Mesodermal cell (in vitro differentiated cells): Measurements from ENCODE around the gene MINDY3.
"Not testable (repeated sequence)": the region's sequence is repeated elsewhere in the genome, so short reads cannot be mapped to it uniquely, and the experiment has no call there.

Experiments used
- H3K27ac ChIP-seq: 2 replicates; pipeline ENCODE4 v1.7.0; 2013; ENCODE audit warnings: mild to moderate bottlenecking, low read depth, low read length, moderate library complexity; ENCODE audit not compliant: severe bottlenecking
- H3K36me3 ChIP-seq: 2 replicates; pipeline ENCODE4 v1.7.1; 2013; ENCODE audit warnings: mild to moderate bottlenecking, low read length, moderate library complexity; ENCODE audit not compliant: control insufficient read depth, insufficient read depth
- H3K4me1 ChIP-seq: one replicate; pipeline ENCODE4 v1.7.1; 2013; ENCODE audit warnings: mild to moderate bottlenecking, low read length; ENCODE audit not compliant: insufficient read depth, control insufficient read depth, poor library complexity, severe bottlenecking
- H3K4me3 ChIP-seq: 2 replicates; pipeline ENCODE4 v1.7.0; 2013; ENCODE audit warnings: low read length, control low read depth, mild to moderate bottlenecking; ENCODE audit not compliant: insufficient read depth, poor library complexity, severe bottlenecking; ENCODE audit errors: extremely low read depth
- H3K9me3 ChIP-seq: 2 replicates; pipeline ENCODE4 v1.7.1; 2013; ENCODE audit warnings: mild to moderate bottlenecking, low read length, moderate library complexity; ENCODE audit not compliant: control insufficient read depth
- WGBS, 2 experiments: methylation state at CpG; one replicate each; pipeline ENCODE4 v1.1.5; 2013; ENCODE audit warnings: missing lambda C conversion rate in 2 of 2; ENCODE audit not compliant: insufficient coverage in 2 of 2; 5-methylcytosine and 5-hydroxymethylcytosine counted together

Gene MINDY3

GRCh38 chr10:15857107-15857575 lies 3.2 kb downstream of the MINDY3 start:
- Histone ChIP-seq H3K9me3 (peaks cover 9% of the 10 kb centered on the region), H3K27ac (no peak overlapping the region), H3K36me3 (peaks cover 6% of the 10 kb centered on the region), H3K4me1 (peaks cover 5% of the 10 kb centered on the region), H3K4me3 (no peak overlapping the region)
- WGBS, 2 experiments: 86% methylated on average over 1 of the region's 2 CpGs; no CpG with 5 or more reads in 1 of the 2 experiments

DNA sequence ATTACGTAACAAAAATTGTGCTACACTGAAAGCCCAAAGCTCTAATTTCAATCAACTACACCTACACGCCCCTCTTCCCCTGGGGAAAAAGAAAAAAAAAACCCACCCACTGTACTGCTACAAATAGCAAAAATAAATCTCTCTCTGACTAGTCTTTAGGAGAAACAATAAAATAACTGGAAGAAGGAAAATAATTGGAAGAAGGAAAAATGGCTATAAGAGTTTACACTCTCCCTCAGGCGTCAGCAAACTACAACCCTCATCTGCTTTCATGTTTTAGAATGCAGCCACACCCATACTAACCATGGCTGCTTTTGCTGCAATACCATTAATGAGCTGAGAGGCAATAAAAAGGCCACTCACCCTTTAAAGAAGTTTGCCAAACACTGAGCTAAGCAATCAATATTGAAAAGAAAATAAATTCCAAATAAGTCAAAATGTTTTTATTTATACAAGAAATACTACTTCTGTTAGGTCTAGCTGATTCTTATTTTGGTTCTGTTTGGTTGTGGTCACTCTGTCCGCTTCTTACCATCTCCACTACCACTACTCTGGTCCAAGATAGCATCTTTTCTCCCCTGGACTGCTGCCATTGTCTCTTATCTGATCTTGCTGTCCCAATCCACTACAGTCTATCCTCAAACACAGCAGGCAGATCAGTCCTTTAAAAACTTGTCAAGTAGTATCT lies 3.8 kb downstream of the MINDY3 start:
- H3K27ac ChIP-seq: no peak overlapping the region
- H3K36me3 ChIP-seq: peaks cover 10% of the 10 kb centered on the region
- H3K9me3 ChIP-seq: peaks cover 12% of the 10 kb centered on the region
- no peak overlapping the region for H3K4me3 ChIP-seq
- 67 to 83% methylated on average over 1 of the region's 4 CpGs for WGBS, 2 experiments
- peaks cover 5% of the 10 kb centered on the region for H3K4me1 ChIP-seq

DNA sequence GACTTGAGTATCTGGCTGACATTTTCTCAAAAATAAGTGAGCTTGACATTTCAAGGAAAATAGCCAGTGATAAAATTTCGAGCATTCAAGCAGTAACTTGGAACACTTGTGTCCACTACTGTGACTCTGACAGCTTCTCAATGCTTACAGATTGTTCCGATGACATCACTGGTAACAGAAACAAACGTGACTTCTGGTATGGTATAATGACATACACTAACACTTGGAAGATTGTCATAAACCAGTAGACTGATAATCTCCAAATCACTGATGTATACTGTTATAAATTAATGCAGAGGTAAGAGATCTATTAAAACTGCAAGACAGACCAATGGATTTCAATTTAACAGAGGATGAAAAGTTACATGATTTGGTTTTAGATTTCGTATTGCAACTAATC lies 6.5 kb downstream of the MINDY3 start:
- Histone ChIP-seq H3K4me3 (no peak overlapping the region), H3K36me3 (peaks cover 11% of the 10 kb centered on the region), H3K4me1 (peaks cover 5% of the 10 kb centered on the region), H3K27ac (no peak overlapping the region), H3K9me3 (peaks cover 8% of the 10 kb centered on the region)
- 71 to 94% methylated on average over 1 to 3 of the region's 4 CpGs for WGBS, 2 experiments

DNA sequence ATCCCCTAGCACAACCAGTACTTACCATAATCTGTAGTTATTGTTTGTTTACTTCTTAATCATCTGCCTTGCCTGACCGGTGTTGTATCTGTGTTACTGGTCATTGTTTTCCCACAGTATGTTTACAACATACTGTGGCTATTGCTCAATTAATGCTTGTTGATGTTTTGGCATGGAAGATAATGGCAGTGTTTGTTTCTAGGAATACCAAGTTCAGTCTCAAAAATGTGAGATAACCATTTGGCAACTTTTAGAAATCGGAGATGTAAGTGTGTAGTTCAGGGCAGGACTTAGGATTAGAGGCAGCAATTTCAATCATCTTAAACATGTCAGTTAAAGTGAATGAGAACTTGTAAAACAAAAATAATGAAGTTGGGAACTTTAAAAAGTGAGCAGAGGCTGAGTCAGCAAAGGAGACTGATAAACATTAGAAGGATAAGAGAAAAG lies 8.2 kb downstream of the MINDY3 start:
- no peak overlapping the region for H3K4me3 ChIP-seq
- H3K27ac ChIP-seq: no peak overlapping the region
- H3K36me3 ChIP-seq: peaks cover 11% of the 10 kb centered on the region
- 80% methylated on average over 1 of the region's 2 CpGs; no CpG with 5 or more reads in 1 of the 2 experiments for WGBS, 2 experiments
- peaks cover 5% of the 10 kb centered on the region for H3K4me1 ChIP-seq
- H3K9me3 ChIP-seq: peaks cover 8% of the 10 kb centered on the region

- WGBS, 2 experiments: 85 to 91% methylated on average over 6 to 8 of the region's 9 CpGs
- H3K4me1 ChIP-seq, H3K27ac ChIP-seq, H3K4me3 ChIP-seq, H3K9me3 ChIP-seq: not testable (repeated sequence)
- peaks cover 11% of the 10 kb centered on the region for H3K36me3 ChIP-seq
Measured at GRCh38 chr10:15850337-15850978, 9.8 kb downstream of the MINDY3 start.

GRCh38 chr10:15849316-15849715 lies 11.0 kb downstream of the MINDY3 start:
- peaks cover 8% of the 10 kb centered on the region for H3K9me3 ChIP-seq
- 82 to 100% methylated on average over 2 to 3 of the region's 4 CpGs for WGBS, 2 experiments
- no peak overlapping the region for H3K4me3 ChIP-seq
- no peaks in the 10 kb centered on the region for H3K4me1 ChIP-seq
- H3K27ac ChIP-seq: no peak overlapping the region
- peaks cover 11% of the 10 kb centered on the region for H3K36me3 ChIP-seq

- WGBS, 2 experiments: no CpG with 5 or more reads among the region's 4 CpGs
- Histone ChIP-seq H3K4me1 (no peaks in the 10 kb centered on the region), H3K36me3 (peaks cover 5% of the 10 kb centered on the region), H3K9me3 (peaks cover 8% of the 10 kb centered on the region), H3K4me3 (no peak overlapping the region), H3K27ac (no peak overlapping the region)
Measured at GRCh38 chr10:15847481-15847880, 12.8 kb downstream of the MINDY3 start.

- Histone ChIP-seq H3K9me3 (no peaks in the 10 kb centered on the region), H3K36me3 (no peaks in the 10 kb centered on the region), H3K27ac (no peak overlapping the region), H3K4me3 (no peak overlapping the region), H3K4me1 (no peaks in the 10 kb centered on the region)
Measured at GRCh38 chr10:15844517-15844916, 15.8 kb downstream of the MINDY3 start.

GRCh38 chr10:15843695-15844094 lies 16.6 kb downstream of the MINDY3 start:
- no peaks in the 10 kb centered on the region for H3K4me1 ChIP-seq
- 89 to 93% methylated on average over 3 of the region's 4 CpGs for WGBS, 2 experiments
- no peaks in the 10 kb centered on the region for H3K9me3 ChIP-seq
- no peak overlapping the region for H3K4me3 ChIP-seq
- no peak overlapping the region for H3K27ac ChIP-seq
- H3K36me3 ChIP-seq: no peaks in the 10 kb centered on the region

GRCh38 chr10:15842556-15843169 lies 17.6 kb downstream of the MINDY3 start:
- WGBS, 2 experiments: 90% methylated on average over 2 of the region's 3 CpGs; no CpG with 5 or more reads in 1 of the 2 experiments
- Histone ChIP-seq H3K27ac (no peak overlapping the region), H3K9me3 (no peaks in the 10 kb centered on the region), H3K4me1 (no peaks in the 10 kb centered on the region), H3K4me3 (no peak overlapping the region), H3K36me3 (no peaks in the 10 kb centered on the region)

GRCh38 chr10:15841696-15842095 lies 18.6 kb downstream of the MINDY3 start:
- Histone ChIP-seq H3K27ac (no peak overlapping the region), H3K36me3 (no peaks in the 10 kb centered on the region), H3K9me3 (no peaks in the 10 kb centered on the region), H3K4me1 (no peaks in the 10 kb centered on the region), H3K4me3 (no peak overlapping the region)
- WGBS, 2 experiments: no CpG with 5 or more reads among the region's 3 CpGs
